HepG2 (cell line): Measurements from ENCODE around the gene GAL3ST3. TPM values are rescaled to one million over a fixed set of nuclear protein-coding genes. Genes with fewer than 3 reads are reported as not detected.

ENCODE experiments used
- CCDC6 ChIP-seq: sonication (generic); formaldehyde crosslinking; IDR thresholded peaks from 2 replicates; pipeline ENCODE4 v1.8.1; 2022; ENCODE audit warnings: mild to moderate bottlenecking, missing genetic modification reagents, moderate library complexity
- CREB1 ChIP-seq, 2 experiments: fragments of 450-650 bp in 1 of 2; IDR thresholded peaks; 2 replicates each; pipeline ENCODE4 v1.6.1; 2016 to 2017; ENCODE audit warnings: control low read depth in 1 of 2, mild to moderate bottlenecking in 1 of 2, missing compliant biosample characterization in 1 of 2, missing genetic modification characterization in 1 of 2
- EHMT2 ChIP-seq: fragments of 200-600 bp; sonication (generic); IDR thresholded peaks from 2 replicates; pipeline ENCODE4 v1.7.0; 2017; ENCODE audit warnings: antibody characterized with exemption, low read depth, low read length, borderline replicate concordance
- FOXO1 ChIP-seq: sonication (generic); formaldehyde crosslinking; IDR thresholded peaks from 2 replicates; pipeline ENCODE4 v1.4.0; 2020; ENCODE audit warnings: missing genetic modification reagents
- GTF2F1 ChIP-seq: fragments of 150-350 bp; IDR thresholded peaks from 2 replicates; pipeline ENCODE4 v1.6.1; 2014; ENCODE audit warnings: low read length
- MBD4 ChIP-seq: IDR thresholded peaks from 2 replicates; pipeline ENCODE4 v1.6.1; 2012; ENCODE audit warnings: low read length, inconsistent platforms, borderline replicate concordance
- NFYC ChIP-seq: IDR thresholded peaks from 2 replicates; pipeline ENCODE4 v1.6.1; 2016; ENCODE audit warnings: missing genetic modification reagents, missing compliant biosample characterization
- PRMT3 ChIP-seq: sonication (generic); formaldehyde crosslinking; IDR thresholded peaks from 2 replicates; pipeline ENCODE4 v1.8.1; 2022; ENCODE audit warnings: low read depth, mild to moderate bottlenecking, moderate library complexity, missing genetic modification reagents, borderline replicate concordance
- REL ChIP-seq: sonication (generic); formaldehyde crosslinking; conservative IDR thresholded peaks from 2 replicates; pipeline ENCODE4 v1.8.0; 2022; ENCODE audit warnings: mild to moderate bottlenecking, missing genetic modification reagents, moderate library complexity
- SIX1 ChIP-seq: sonication (generic); formaldehyde crosslinking; IDR thresholded peaks from 2 replicates; pipeline ENCODE4 v1.4.0; 2020; ENCODE audit warnings: missing genetic modification reagents, borderline replicate concordance
- TFDP1 ChIP-seq: IDR thresholded peaks from 2 replicates; pipeline ENCODE4 v1.6.1; 2016; ENCODE audit warnings: missing compliant biosample characterization, missing genetic modification reagents, borderline replicate concordance
- TRIM24 ChIP-seq: sonication (generic); formaldehyde crosslinking; IDR thresholded peaks from 2 replicates; pipeline ENCODE4 v1.8.0; 2022; ENCODE audit warnings: mild to moderate bottlenecking, missing genetic modification reagents
- USF2 ChIP-seq, 2 experiments: sonication (generic) in 1 of 2; formaldehyde crosslinking in 1 of 2; IDR thresholded peaks; 2 replicates each; pipeline versions ENCODE4 v1.5.1 to v1.6.1; 2011 to 2020; ENCODE audit warnings: borderline replicate concordance in 1 of 2, low read depth in 1 of 2, low read length in 1 of 2, mild to moderate bottlenecking in 1 of 2, missing genetic modification reagents in 1 of 2, moderate library complexity in 1 of 2
- ZBTB4 ChIP-seq: sonication (generic); formaldehyde crosslinking; IDR thresholded peaks from 2 replicates; pipeline ENCODE4 v1.4.0; 2020; ENCODE audit warnings: missing genetic modification reagents, mild to moderate bottlenecking, borderline replicate concordance
- ZNF256 ChIP-seq: sonication (generic); formaldehyde crosslinking; conservative IDR thresholded peaks from 2 replicates; pipeline ENCODE4 v1.4.0; 2020; ENCODE audit warnings: missing genetic modification reagents
- ZNF556 ChIP-seq: sonication (generic); formaldehyde crosslinking; IDR thresholded peaks from 2 replicates; pipeline ENCODE4 v1.4.0; 2020; ENCODE audit warnings: mild to moderate bottlenecking, missing genetic modification reagents, borderline replicate concordance
- ZNF720 ChIP-seq: sonication (generic); formaldehyde crosslinking; IDR thresholded peaks from 2 replicates; pipeline ENCODE4 v1.4.0; 2020; ENCODE audit warnings: missing genetic modification reagents
- polyA plus RNA-seq, 8 experiments: library from polyadenylated mRNA; depleted of rRNA in 3 of 8; stranded (reverse) in 7 of 8; unstranded in 1 of 8; fragments of >200 nt; fragmentation: Illumina TruSeq in 4 of 8; extraction: Trizol in 4 of 8; gene quantifications; 2 replicates each; pipeline versions ENCODE4 v1.2.1 to v1.2.3, GENCODE V29; 2011 to 2016; ENCODE audit warnings: low read depth in 4 of 8, missing spikeins in 1 of 8, mixed read lengths in 1 of 8; ENCODE audit not compliant: insufficient read depth in 1 of 8
- total RNA-seq, 5 experiments: library from RNA; depleted of rRNA; stranded (reverse); fragments of >200 nt; fragmentation: Illumina TruSeq; extraction: Trizol; gene quantifications; 2 replicates each; pipeline ENCODE4 v1.2.3, GENCODE V29; 2016; ENCODE audit warnings: low read depth in 1 of 5
- TF ChIP-seq, protein P1 (sequence below): sonication (generic); formaldehyde crosslinking; IDR thresholded peaks from 2 replicates; pipeline ENCODE4 v1.9.0; 2021; ENCODE audit warnings: missing genetic modification reagents, mild to moderate bottlenecking, borderline replicate concordance
- TF ChIP-seq, protein P2 (sequence below): sonication (generic); formaldehyde crosslinking; IDR thresholded peaks from 2 replicates; pipeline ENCODE4 v1.4.0; 2020; ENCODE audit warnings: mild to moderate bottlenecking, low read depth, missing genetic modification reagents

GAL3ST3 gene
- total and polyA plus RNA-seq, 2 of the 13 experiments (the other 11 are each of a cell fraction or from before 2014, with no cell fraction given), result not detected

- TF ChIP-seq PRMT3 (CRISPR knock-in tag), result no peak
- TF ChIP-seq FOXO1 (CRISPR knock-in tag), result 0 out of 2 replicates have a peak, but pooled peaks have one; percentile 30
- no peak for TF ChIP-seq SIX1 (CRISPR knock-in tag)
- no peak for TF ChIP-seq MBD4
- no peak for TF ChIP-seq USF2 (IDR thresholded peaks at IDR 0.05; ENCODE audit: low read depth, low read length)
- TF ChIP-seq USF2 (CRISPR knock-in tag; IDR thresholded peaks at IDR 0.05; ENCODE audit: borderline replicate concordance), result no peak
- TF ChIP-seq GTF2F1, result no peak
- TF ChIP-seq TFDP1 (CRISPR knock-in tag), result no peak; the same call in 1 of the 2 replicates
- TF ChIP-seq, protein P1, sequence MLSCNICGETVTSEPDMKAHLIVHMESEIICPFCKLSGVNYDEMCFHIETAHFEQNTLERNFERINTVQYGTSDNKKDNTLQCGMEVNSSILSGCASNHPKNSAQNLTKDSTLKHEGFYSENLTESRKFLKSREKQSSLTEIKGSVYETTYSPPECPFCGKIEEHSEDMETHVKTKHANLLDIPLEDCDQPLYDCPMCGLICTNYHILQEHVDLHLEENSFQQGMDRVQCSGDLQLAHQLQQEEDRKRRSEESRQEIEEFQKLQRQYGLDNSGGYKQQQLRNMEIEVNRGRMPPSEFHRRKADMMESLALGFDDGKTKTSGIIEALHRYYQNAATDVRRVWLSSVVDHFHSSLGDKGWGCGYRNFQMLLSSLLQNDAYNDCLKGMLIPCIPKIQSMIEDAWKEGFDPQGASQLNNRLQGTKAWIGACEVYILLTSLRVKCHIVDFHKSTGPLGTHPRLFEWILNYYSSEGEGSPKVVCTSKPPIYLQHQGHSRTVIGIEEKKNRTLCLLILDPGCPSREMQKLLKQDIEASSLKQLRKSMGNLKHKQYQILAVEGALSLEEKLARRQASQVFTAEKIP, result no peak
- TF ChIP-seq EHMT2, result no peak
- no peak for TF ChIP-seq ZNF556 (CRISPR knock-in tag)
- TF ChIP-seq CCDC6 (CRISPR knock-in tag), result no peak
- no peak for TF ChIP-seq TRIM24 (CRISPR knock-in tag)
- no peak for TF ChIP-seq CREB1 (IDR thresholded peaks at IDR 0.05)
- no peak for TF ChIP-seq CREB1 (CRISPR knock-in tag; IDR thresholded peaks at IDR 0.05)
- no peak for TF ChIP-seq ZNF720
- no peak for TF ChIP-seq ZNF256
- TF ChIP-seq REL (CRISPR knock-in tag), result no peak
- TF ChIP-seq, protein P2, sequence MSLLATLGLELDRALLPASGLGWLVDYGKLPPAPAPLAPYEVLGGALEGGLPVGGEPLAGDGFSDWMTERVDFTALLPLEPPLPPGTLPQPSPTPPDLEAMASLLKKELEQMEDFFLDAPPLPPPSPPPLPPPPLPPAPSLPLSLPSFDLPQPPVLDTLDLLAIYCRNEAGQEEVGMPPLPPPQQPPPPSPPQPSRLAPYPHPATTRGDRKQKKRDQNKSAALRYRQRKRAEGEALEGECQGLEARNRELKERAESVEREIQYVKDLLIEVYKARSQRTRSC (CRISPR knock-in tag), result no peak
- no peak for TF ChIP-seq NFYC
- TF ChIP-seq ZBTB4 (CRISPR knock-in tag), result no peak
Measured at GRCh38 chr11:66069715-66070603, 21.0 kb upstream of the GAL3ST3 start, which contains the start of gene PACS1 (continued).
